Posterior cingulate gyrus (tissue), 11 donors: ENCODE results near the gene HERC5.
"Not testable (repeated sequence)": the region's sequence is repeated elsewhere in the genome, so short reads cannot be mapped to it uniquely, and the experiment has no call there.

Source experiments
- DNase-seq, 10 donors: peaks; one replicate each; pipeline versions ENCODE4 v3.0.0 to v3.0.0-alpha.2; 2020 to 2021; ENCODE audit warnings: mixed read lengths in 3 of 10
- intact Hi-C: fragments of 100-400 bp; cut with DNase I; formaldehyde crosslinking; loops from one replicate; pipeline ENCODE4 v1.15.1; 2023

HERC5 gene

DNA sequence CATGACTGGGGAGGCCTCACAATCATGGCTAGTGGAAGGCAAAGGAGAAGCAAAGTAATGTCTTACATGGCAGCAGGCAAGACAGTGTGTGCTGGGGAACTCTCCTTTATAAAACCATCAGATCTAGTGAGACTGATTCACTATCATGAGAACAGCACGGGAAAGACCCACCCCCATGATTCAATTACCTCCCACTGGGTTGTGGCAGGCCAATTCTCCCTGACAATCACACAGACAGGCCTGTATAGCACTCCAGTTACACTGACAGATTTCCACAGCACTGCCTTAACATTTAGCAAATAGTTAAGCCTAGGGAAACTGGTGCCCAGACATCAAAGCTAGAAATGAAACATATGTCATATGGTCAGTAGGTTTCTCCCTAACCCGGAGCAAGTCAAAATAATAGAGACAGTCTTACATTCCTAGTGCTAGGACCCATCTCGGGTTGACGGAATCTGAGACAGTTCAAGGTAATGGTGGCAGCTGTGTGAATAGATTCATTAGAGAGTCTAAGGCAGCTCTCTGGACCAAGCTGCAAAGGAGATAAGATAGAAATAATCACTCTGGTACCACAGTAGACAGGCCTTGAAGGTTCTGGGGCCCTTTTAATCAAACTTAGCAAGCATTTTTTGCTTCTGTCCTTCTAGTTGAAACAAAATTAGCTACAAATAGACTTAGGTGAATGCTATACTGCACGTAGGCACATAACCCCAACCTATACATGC lies 9.4 kb upstream of the HERC5 start:
- intact Hi-C loops, result no loop called here
- no peak for DNase-seq

DNA sequence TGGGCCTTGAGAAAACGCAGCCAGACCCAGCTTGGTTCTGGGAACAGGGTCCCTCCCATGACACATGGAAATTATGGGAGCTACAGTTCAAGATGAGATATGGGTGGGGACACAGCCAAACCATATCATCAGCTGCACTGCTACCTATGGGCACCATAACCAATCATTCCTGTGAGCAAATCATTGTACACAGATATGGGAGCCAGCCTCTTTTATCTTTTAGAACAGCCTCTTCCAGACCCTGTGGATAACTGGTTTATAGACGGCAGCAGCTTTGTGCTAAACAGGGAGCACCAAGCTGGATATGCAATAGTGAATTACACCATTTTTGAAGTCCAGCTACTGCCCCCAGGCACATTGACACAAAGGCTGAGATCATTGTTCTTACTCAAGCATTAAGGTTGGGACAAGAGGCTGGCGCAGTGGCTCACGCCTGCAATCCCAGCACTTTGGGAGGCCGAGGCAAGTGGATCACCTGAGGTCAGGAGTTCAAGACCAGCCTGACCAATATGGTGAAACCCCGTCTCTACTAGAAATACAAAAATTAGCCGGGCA lies 8.6 kb upstream of the HERC5 start:
- DNase-seq, intact Hi-C loops: not testable (repeated sequence)

DNA sequence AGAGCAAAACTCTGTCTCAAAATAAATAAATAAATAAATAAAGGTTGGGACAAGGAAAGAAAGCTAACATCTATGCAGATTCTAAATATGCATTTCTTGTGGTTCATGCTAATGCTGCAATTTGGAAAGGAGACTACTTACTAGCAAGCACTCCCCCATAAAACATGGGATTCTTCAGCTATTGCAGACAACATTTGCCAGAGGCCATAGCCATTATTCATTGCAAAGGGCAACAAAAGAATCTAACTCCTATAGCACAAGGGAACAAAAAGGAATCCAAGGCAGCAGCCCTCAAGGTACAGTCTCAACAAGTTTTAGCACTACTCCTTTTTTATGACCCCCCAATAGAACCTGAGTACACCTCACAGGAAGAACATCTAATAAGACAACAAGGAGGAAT lies 8.0 kb upstream of the HERC5 start:
- intact Hi-C loops, result no loop called here
- DNase-seq, result no peak

DNA sequence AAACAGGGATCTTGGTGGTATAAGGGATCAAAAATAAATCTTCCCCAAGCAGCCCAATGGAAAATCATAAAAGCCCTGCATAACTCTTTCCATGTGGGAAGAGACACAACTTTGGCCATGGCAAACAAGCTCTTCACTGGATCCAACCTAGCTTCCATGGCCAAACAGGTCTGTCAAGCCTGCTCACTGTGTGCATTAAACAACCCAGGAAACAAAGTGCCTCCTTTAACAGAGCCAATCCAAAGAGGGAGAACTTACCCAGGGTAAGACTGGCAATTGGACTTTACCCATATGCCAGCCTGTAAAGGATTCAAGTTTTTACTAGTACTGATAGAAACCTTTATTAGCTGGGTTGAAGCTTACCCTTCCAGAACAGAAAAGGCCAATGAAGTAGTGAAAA lies 7.6 kb upstream of the HERC5 start:
- intact Hi-C loops, result no loop called here
- no peak for DNase-seq

DNA sequence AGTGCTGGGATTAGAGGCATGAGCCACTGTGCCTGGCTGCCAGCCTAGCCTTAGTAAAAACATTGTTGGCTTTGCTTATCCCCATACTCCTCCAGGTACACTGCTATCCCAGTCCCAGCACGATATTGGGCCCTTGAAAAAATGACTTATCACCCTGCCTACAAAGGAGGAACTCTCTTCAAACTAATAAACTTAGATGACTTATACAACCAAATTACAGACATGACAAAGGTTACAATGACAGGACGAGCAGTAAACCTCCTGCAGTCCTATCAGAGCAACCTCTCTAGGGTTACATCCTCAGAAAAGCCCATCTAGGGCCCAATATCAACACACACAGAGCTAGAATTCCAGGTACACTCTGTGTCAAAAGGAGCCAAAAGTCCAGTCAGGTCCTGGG lies 5.7 kb upstream of the HERC5 start:
- DNase-seq, result no peak
- intact Hi-C loops, result no loop called here

DNA sequence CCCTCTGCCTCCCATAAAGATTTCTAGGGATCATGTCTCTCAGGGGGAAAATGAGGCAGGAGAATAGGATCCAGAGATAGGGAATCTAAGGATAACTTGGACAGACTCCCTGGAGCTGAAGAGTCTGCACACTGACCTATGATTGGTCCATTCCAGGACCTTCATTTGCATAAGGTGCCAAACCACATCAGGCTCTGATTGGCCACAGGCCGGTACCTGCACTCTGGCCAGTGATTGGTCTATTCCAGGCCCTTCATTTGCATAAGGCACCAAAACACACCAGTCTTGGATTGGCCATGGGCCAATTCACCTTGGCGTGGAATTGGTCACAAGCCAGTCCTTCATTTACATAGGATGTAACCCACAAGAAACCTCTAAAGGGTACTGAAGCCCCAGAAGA lies 4.0 kb upstream of the HERC5 start:
- intact Hi-C loops, result no loop called here
- DNase-seq, result no peak

DNA sequence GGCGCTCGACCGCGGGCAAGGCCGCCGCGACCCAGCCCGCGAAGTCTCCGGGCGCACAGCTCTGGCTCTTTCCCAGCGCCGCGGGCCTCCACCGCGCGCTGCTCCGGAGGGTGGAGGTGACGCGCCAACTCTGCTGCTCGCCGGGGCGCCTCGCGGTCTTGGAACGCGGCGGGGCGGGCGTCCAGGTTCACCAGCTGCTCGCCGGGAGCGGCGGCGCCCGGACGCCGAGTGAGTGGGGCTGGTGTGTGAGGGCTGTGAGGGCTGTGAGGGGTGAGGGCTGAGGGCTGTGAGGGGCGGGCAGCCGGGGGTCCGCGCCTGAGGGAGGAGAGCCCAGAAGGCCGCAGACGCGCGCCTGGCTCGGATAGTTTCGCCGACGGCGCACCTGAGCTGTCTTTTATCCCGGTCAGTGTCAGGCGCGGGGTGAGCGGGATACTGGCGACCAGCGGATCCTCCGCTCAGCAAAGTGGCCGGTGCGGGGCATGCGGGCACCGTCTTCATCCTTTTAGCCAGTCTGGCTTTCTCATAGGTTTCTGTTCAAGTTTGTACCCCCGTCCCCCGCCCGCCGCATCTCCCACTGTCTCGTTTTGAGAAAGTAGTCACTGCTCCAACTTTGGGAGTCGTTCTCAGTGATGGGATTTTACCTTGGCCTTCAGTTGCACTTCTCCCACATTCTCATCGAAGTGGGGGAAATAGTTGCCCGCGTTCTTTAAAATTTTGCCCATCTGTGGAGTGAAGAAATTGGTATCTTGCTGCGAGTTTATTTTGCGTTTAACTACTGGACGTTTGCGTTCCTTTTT lies 586 bp downstream of the HERC5 start:
- intact Hi-C loops, result loop anchor here (1.0 to 5.0 kb wide), 4 partner anchors 60 to 238 kb away; partner anchors contain the start of genes HERC6 and PPM1K
- peak in 8 of 10 donors; percentile 4 to 82 (median 28) for DNase-seq

DNA sequence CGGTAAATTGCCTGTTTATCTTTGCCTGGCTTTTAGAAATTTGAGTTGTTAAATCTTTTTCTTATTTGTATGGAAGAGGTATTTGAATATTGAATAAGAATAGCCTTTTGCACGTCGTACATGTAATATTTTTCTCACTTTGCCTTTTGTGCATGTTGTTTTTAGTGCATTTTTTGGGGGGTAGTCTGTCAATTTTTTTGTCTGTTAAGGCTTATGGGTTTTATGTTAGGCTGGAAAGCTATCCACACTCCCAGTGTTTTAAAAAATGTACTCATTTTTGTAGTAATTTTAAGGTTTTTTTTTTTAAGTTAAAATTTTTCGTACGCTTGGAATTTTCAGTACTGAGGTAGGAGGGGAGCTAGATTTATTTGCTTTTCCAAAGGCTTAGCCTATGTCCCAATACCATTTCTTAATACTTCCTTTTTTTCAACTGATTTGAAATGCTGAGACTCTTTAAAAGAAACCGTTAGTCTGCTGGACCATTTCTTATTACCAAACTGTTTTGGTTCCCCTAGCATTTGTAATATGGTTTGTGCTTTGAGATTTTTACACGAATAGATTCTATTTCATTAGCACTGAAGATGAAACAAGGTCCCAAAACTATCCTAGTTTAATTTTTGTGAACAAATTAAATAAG lies 1.3 kb downstream of the HERC5 start:
- DNase-seq, result no peak
- intact Hi-C loops, result loop anchor here (5.0 kb wide), 3 partner anchors 59 to 176 kb away; partner anchors contain the start of genes HERC6 and PPM1K

DNA sequence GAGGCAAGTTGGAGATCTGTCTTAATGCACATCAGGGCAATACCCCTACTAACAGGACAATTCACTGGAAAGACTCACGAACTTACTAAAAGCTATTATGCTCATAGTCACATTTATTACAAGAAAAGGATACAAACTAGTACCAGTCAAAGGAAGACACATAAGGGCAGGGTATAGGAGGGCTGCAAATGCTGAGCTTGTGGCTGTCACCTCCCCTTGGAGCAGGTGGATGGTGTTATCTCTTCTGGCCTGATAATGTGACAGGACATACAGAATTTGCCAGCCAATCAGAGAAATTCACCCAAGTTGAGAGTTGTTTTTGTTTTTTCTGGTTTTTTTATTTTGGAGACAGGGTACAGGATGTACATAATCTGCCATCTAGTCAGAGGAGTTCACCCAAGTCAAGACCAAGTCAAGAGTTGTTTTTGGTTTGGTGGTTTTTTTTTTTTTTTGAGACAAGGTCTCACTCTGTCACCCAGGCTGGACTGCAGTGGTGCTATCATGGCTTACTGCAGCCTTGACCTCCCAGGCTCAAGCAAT lies 8.8 kb downstream of the HERC5 start:
- intact Hi-C loops, result no loop called here
- DNase-seq, result no peak

DNA sequence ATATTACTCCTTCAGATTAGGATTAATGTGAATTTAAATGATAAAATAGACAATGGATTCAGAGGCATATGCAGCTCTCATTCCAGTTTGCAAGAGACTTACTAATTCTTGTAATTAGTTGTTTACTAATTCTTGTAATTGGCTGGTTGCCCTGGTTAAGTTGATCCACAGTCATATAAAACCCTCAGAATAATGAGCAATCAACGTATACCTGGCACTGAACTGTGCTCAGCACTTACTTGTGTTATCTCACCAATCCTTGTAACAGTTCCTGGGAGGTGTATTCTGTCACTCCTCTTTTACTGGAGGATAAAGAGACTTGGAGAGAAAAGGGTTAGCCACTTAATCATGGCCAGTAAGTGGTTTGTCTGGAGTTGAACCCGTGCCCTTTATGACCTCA lies 10.5 kb downstream of the HERC5 start:
- no peak for DNase-seq
- intact Hi-C loops, result no loop called here

DNA sequence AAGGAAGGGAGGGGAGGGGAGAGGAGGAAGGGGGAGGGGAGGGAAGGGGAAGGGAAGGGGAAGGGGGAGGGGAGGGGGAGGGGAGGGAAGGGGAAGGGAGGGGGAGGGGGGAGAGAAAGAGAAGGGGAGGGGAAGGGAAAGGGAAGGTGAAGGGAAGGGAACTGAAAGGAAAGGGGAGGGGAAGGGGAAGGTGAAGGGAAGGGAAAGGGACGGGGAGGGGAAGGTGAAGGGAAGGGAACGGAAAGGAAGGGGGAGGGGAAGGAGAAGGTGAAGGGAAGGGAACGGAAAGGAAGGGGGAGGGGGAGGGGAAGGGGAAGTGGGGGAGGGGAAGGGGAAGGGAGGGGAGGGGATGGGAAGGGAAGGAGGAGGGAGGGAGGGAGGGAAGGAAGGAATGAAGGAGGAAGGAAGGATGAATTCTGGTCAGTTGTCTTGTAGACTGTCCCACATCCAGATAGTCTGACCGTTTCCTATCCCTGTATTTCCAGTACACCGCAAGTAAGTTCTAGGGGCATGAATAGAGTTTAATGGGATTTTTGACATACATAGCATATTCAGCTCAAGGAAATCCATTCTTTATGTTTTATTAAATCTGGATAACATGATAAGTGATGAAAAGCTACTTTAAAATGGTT lies 20.4 kb downstream of the HERC5 start:
- no peak for DNase-seq
- intact Hi-C loops, result no loop called here

DNA sequence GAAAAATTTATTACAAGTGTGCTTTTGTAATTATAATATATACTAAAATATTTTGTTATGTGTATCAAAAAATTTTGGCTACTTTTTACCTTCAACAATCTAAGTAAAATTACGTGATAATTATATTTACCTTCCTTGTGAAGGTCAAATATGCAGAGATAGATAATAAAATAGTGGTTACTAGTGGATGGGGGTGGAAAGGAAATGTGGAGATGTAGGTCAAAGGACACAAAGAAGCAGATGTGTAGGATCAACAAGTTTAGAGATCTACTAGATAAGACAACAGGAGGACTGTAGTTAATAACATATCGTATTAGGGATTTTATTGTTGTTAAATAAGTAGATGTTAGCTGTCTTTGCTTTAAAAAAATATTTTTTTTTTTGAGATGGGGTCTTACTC lies 21.3 kb downstream of the HERC5 start:
- DNase-seq, result no peak
- intact Hi-C loops, result no loop called here

DNA sequence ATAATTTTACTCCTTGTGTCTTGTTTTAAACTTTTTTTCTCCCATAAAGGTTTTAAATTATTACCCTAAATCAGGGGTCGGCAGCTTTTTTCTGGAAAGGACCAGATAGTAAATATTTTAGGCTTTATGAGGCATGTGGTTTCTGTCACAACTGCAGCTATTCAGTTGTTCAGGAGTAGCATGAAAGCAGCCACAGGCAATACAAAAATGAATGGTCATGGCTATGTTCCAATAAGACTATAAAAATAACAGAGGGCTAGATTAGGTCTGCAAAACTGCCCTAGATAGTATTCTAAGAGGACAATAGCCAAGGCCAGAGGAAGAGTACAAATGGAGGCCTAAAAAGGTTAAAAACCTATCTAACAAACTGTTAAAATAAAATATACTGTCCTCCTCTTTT lies 24.6 kb downstream of the HERC5 start:
- intact Hi-C loops, result no loop called here
- DNase-seq, result no peak

DNA sequence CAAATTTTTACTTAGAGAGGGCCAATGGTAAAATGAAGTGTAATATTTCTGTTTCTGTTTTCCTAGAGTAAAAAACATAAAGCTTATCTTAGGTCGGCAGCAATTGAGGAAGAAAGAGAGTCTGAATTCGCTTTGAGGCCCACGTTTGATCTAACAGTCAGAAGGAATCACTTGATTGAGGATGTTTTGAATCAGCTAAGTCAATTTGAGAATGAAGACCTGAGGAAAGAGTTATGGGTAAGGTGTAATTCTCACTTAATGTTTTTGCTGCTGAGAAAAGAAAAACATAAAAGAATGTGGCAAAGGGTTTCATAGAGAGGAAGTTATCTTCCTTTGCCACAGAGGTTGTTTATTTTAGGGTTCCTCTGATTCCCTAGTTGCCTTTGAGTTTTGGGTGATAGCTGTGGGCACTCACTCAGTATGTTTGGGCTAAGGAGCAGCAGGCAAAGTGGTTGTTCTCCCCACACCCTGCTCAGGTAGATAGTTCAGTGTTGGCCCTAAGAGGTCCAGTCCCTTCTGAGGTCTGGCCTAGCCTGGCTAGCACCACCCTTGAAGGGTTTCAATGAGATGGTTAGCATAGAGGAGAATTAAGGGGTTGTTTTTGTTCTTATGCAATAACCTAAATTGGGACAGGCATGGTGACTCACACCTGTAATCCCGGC lies 32.3 kb downstream of the HERC5 start:
- intact Hi-C loops, result no loop called here
- DNase-seq, result no peak

DNA sequence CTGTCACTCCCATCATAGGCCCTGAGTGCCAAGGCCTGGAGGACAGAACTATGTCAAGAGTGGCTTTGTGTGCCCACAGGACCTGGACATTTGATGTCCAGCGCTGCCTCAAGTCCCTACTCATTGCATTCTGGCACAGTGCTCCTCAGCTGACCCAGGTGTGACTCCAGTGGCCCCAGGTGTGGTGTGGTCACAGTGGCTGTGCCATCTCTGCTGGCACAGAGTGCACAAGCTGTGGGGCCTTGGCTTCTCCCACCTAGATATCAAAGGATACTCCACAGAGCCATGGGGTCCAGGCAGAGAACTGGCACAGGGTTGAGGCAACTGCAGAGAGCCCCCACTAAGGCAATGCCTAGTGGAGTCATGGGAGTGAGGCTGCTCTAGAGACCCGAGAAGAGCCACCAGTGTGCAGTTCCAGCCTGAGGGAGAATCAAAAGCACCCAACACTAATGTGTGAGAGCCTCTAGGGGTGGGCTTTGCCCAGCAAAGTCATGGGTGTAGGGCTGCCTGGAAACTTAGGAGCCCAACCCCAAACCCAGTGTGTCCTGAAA lies 41.0 kb downstream of the HERC5 start:
- no peak for DNase-seq
- intact Hi-C loops, result no loop called here

DNA sequence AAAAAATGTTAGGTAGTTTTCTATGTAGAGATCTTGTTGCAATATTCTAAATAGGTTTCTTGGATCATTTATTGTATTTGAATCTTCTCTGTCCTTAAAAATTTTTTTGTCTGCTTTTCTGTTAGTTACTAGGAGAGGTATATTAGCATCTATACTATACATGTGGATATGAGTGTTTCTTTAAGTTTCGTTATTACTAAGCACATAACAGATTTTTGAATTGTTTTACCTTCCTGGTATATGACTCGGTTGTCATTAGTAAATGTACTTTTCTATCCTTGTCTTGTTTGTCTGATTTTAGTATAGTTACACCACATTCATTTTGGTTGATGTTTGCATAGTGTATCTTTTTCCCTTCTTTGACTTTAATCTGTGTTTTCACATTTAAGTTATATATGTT lies 46.4 kb downstream of the HERC5 start:
- intact Hi-C loops, result no loop called here
- DNase-seq, result no peak

DNA sequence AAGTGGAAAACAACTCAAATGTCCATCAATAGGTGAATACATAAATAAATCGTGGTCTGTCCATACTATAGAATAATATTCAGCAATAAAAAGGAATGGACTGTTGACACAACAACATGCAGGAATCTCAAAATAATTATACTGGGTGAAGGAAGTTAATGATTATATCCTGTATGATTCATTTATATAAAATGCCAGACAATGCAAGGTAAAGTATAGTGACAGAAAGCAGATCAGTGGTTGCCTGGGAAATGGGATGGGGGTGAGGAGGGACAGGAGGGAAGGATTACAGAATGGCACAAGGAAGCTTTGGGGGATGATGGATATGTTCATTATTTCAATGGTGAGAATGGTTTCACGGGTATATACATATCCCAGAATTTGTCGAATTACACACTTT lies 54.3 kb downstream of the HERC5 start:
- no peak for DNase-seq
- intact Hi-C loops, result loop anchor here (5.0 to 10.0 kb wide), 2 partner anchors 224 to 656 kb away; no protein-coding TSS in a partner anchor

DNA sequence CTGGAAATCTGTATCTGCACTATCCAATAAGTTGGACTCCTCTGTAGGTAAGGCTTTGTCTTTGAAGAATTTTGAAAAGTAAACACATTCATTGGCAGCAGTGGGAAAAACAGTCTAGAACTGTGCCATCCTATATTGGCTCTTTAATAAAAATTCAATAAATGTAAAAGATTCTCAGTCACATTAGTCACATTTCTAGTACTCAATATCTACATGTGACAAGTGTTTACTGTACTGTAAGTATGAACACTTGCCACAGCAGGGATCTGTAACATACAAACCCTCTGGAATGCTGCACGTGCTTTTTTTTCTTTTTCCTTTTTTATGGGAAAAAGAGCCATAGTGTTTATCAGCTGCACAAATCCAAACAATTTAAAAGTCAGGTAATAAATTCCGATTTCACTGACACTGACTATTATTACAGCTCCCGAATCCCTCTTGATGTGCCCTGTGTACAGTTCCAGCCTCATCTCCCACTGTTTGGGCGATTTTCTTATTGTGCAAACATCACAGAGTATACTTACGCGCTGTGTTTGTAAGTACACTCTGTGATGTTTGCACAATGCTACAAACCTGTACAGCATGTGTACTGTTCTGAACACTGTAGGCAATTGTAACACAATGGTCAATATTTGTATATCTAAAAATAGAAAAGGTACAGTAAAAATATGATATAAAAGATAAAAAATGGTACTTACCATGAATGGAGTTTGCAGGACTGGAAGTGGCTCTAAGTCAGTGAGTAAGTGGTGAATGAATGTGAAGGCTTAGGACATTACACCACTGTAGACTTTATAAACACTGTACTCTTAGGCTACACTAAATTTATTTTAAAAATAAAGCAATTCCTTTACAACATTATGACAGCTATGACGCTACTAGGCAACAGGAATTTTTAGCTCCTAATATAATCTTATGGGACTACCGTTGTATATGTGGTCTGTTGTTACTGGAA lies 57.9 kb downstream of the HERC5 start:
- DNase-seq, result no peak
- intact Hi-C loops, result loop anchor here (1.0 to 10.0 kb wide), 5 partner anchors 58 to 660 kb away; partner anchors contain the start of gene HERC5
